ENCODE data around the gene IQCE. TPM values are rescaled to one million over a fixed set of nuclear protein-coding genes. Genes with fewer than 3 reads are reported as not detected.
"Not testable (repeated sequence)": the region's sequence is repeated elsewhere in the genome, so short reads cannot be mapped to it uniquely, and the experiment has no call there.

IQCE gene
- total RNA-seq, 2 experiments from 2014 or later, result 14.9 to 15.2 TPM

DNA sequence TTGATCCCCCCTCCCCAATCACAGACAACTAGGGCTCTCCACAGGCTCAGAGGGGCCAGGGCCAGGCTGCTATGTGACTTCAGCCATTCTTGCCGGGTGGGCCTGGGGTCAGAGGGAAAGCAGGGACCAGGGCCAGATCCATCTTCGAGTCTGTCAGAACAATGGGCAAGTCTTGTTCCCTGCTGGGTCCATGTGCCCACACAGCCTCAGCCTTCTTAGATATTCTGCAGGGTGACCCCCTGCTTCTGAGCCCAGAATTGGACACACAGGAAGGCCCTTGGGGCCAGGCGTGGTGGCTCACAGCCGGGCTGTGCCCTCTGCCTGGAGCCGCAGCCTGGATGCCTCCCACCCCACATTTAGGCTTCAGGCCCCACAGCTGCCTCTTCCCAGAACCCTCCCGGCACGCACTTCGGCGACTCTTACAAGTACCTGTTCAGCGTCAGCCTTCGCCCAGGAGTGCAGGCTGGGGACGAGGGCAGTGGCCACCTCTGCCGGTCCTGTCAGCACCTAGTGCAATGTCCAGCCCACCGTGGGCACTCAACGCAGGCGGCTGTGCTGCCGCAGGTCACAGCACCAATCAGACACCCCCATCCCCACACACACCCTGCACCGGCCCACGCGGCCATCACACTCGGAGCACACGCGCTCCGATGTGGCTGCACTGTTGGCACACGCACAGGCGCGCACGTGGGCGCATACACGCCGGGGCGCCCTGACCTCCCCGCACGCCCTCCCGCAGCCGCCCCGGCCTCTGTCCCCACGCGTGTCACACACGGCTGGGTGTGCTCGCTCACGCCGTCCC is 27.6 kb upstream of the IQCE start:
- H3K27ac Mint-ChIP-seq, result peak overlapping the region; percentile 95
- ATAC-seq, result not testable (repeated sequence)

DNA sequence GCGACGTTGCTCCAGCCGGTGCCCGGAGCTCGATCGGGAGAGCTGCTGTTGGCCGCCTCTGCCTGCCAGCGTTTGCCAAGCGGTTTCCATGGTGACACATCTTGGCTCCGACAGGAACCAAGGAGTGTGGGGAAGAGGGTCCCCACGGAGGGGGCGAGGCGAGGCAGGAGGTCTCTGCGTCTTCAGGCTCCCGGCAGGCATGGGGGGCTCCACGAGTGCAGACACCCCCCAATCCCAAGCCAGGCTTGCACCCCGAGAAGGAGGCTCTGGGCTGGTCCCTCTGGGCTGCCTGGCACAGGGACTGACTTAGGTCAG is 27.0 kb upstream of the IQCE start:
- H3K27me3 Mint-ChIP-seq; H3K9me3 Mint-ChIP-seq (ENCODE audit: low read depth); H3K4me3 Mint-ChIP-seq; ATAC-seq; H3K27ac Mint-ChIP-seq; H3K36me3 Mint-ChIP-seq; DNase-seq: not testable (repeated sequence)
- CTCF ChIA-PET, result interaction anchor here (2.3 kb wide), 1 partner anchor 178 kb away, joined by 8 read pairs; no protein-coding TSS in a partner anchor
- peaks cover 47% of the 10 kb centered on the region for H3K4me1 Mint-ChIP-seq

More for the DNA sequence above, 27.6 kb upstream of the IQCE start:
- Mint-ChIP-seq H3K4me1 (peaks cover 51% of the 10 kb centered on the region), H3K4me3 (peak overlapping the region; percentile 67), H3K36me3 (peaks cover 11% of the 10 kb centered on the region)
- CTCF ChIA-PET, result interaction anchor here (2.2 to 2.3 kb wide), 2 partner anchors 10 to 179 kb away, joined by 8 to 9 read pairs; no protein-coding TSS in a partner anchor
- not testable (repeated sequence) for H3K9me3 Mint-ChIP-seq (ENCODE audit: low read depth); H3K27me3 Mint-ChIP-seq; DNase-seq

DNA sequence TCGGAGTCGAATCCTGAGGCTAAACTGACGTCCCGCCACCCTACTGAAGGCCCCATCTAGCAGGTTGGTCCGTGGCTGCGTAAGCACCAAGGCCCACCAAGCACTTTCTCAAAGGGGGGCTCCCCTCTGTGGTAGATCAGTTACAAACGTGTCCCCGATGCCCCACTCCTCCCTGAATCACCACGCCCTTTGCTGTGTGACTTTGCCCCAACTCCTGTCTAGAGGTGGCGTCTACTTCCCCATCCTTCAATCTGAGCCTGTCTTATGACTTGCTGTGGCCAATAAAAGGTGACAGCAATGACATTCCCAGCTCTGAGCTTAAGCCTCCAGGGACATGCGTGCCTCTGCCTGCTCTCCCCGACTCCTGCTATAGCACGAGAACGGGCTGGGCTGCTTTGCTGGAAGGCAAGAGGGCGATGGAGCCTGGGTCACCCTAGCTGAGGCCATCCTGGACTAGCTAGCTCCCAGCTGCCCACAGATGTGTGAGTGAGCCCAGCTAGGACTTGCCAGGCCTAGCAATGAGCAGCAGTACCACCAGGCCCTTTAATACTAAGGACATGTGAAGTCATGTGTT is 26.5 kb upstream of the IQCE start:
- peak overlapping the region; percentile 69 for H3K27ac Mint-ChIP-seq
- H3K4me3 Mint-ChIP-seq; CTCF ChIA-PET; H3K27me3 Mint-ChIP-seq; ATAC-seq; H3K36me3 Mint-ChIP-seq; H3K9me3 Mint-ChIP-seq (ENCODE audit: low read depth); DNase-seq: not testable (repeated sequence)
- peaks cover 42% of the 10 kb centered on the region for H3K4me1 Mint-ChIP-seq

DNA sequence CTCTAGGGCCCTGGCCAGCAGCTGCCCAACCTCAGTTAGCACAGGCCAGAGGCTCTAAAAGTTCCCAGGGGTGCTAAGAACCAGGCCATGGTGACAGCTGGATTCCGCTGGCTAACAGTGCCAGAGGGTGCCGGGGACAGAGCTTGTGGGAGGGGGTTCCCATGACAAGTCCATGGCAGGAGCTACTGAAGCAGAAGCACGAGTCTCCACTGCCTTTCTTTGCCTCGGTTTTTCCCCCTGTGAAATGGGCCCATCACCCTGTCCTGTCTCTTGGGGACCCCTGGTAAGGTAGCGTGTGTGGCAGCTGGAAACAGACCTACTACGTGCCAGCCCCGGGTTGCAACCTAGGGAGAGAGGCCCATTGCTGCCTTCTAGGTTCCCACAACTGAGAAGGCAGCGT is 26.0 kb upstream of the IQCE start:
- CTCF ChIA-PET, result interaction anchor here (0.7 kb wide), 1 partner anchor 84 kb away, joined by 3 read pairs; no protein-coding TSS in a partner anchor
- not testable (repeated sequence) for DNase-seq; H3K36me3 Mint-ChIP-seq; H3K9me3 Mint-ChIP-seq (ENCODE audit: low read depth); H3K4me3 Mint-ChIP-seq; H3K27ac Mint-ChIP-seq; H3K27me3 Mint-ChIP-seq; ATAC-seq
- peaks cover 37% of the 10 kb centered on the region for H3K4me1 Mint-ChIP-seq

DNA sequence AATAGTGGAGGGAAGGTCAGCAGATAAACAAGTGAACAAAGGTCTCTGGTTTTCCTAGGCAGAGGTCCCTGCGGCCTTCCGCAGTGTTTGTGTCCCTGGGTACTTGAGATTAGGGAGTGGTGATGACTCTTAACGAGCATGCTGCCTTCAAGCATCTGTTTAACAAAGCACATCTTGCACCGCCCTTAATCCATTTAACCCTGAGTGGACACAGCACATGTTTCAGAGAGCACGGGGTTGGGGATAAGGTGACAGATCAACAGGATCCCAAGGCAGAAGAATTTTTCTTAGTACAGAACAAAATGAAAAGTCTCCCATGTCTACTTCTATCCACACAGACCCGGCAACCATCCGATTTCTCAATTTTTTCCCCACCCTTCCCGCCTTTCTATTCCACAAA is 25.2 kb upstream of the IQCE start:
- CTCF ChIA-PET, result interaction anchor here (0.7 kb wide), 1 partner anchor 83 kb away, joined by 3 read pairs; no protein-coding TSS in a partner anchor
- H3K4me1 Mint-ChIP-seq, result peaks cover 29% of the 10 kb centered on the region
- not testable (repeated sequence) for ATAC-seq; H3K4me3 Mint-ChIP-seq; H3K9me3 Mint-ChIP-seq (ENCODE audit: low read depth); DNase-seq; H3K27ac Mint-ChIP-seq; H3K36me3 Mint-ChIP-seq; H3K27me3 Mint-ChIP-seq

DNA sequence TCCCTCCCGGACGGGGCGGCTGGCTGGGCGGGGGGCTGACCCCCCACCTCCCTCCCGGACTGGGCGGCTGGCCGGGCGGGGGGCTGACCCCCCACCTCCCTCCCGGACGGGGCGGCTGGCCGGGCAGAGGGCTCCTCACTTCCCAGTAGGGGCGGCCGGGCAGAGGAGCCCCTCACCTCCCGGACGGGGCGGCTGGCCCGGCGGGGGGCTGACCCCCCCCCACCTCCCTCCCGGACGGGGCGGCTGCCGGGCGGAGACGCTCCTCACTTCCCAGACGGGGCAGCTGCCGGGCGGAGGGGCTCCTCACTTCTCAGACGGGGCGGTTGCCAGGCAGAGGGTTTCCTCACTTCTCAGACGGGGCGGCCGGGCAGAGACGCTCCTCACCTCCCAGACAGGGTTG is 24.6 kb upstream of the IQCE start:
- ATAC-seq; CTCF ChIA-PET; H3K9me3 Mint-ChIP-seq (ENCODE audit: low read depth); H3K36me3 Mint-ChIP-seq; H3K27me3 Mint-ChIP-seq; H3K27ac Mint-ChIP-seq; DNase-seq; H3K4me3 Mint-ChIP-seq: not testable (repeated sequence)
- H3K4me1 Mint-ChIP-seq, result peaks cover 23% of the 10 kb centered on the region

DNA sequence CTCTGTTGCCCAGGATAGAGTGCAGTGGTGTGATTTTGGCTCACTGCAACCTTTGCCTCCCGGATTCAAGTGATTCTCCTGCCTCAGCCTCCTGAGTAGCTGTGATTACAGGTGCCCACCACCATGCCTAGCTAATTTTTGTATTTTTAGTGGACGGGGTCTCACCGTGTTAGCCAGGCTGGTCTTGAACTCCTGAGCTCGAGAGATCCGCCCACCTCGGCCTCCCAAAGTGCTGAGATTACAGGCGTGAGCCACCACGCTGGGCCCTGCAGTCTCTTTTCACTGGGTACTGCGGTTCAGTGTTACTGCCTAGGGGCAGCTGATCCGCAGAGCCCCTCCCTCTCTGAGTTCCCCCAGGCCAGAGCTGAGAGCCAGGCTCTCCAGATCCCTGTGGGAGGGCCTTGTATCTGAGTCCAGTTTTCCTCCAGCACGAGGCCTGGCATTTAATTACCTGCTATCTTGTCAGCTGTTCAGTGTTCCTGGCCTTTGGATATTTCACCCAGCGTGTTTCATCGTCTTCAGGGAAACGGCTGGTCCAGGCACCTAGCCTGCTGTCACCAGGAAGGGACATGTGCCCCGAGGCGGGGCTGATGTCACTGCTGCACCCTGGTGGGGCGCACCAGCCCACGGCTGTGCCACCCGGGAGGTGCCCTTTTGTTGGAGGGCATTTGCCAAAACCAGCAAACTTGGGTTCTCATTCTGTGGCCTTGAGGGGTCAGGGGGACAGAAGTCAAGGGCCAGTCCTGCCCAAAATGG is 22.7 kb upstream of the IQCE start:
- H3K36me3 Mint-ChIP-seq; ATAC-seq; H3K4me3 Mint-ChIP-seq; H3K4me1 Mint-ChIP-seq; H3K27me3 Mint-ChIP-seq; H3K9me3 Mint-ChIP-seq (ENCODE audit: low read depth); DNase-seq; H3K27ac Mint-ChIP-seq; CTCF ChIA-PET: not testable (repeated sequence)

DNA sequence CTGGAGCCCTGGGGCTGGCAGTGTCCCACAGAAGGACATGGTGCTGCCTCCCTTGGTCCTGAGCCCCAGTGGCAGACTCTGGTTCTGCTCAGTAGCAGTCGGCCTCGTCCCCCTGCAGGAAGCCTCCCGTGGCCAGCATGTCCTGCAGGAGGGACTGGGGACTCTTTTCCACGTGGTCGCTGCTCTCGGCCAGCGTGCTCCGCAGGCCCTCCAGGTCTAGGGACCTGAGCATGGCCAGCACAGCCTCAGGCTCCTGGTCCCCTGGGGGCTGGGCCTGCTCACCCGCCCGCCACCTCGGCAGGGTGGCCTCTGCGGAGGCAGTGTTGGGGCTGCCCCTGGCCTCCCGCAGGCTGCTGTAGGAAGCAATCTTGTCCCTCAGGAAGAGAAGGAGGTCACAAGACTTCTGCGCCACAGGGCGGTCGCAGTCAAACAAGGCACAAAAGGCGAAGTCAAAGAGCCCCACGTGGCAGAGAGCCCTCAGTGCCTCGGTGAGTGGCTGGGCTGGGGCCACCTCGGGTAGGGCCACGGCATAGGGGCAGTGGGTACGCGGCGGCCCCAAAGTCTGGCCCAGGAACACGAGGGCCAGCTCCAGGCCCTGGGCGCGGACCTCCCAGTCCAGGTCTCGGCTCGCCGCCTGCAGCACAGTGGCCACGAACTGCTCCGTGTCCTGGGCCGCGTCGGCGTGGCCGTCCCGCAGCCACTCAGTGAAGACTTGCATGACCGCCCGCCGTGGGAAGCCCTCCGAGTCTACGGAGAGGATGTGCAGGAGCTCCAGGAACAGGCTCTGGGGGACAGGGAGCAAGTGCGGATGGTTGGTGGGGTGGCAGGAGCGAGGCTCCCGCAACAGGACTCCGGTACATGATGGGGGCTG is 20.6 kb upstream of the IQCE start:
- Mint-ChIP-seq H3K9me3 (ENCODE audit: low read depth) (no peaks in the 10 kb centered on the region), H3K36me3 (peaks cover 3% of the 10 kb centered on the region), H3K27ac (no peak overlapping the region), H3K4me1 (no peaks in the 10 kb centered on the region), H3K27me3 (no peaks in the 10 kb centered on the region), H3K4me3 (no peak overlapping the region)
- ATAC-seq (no peak), DNase-seq (no peak)
- CTCF ChIA-PET, result no interaction called here

DNA sequence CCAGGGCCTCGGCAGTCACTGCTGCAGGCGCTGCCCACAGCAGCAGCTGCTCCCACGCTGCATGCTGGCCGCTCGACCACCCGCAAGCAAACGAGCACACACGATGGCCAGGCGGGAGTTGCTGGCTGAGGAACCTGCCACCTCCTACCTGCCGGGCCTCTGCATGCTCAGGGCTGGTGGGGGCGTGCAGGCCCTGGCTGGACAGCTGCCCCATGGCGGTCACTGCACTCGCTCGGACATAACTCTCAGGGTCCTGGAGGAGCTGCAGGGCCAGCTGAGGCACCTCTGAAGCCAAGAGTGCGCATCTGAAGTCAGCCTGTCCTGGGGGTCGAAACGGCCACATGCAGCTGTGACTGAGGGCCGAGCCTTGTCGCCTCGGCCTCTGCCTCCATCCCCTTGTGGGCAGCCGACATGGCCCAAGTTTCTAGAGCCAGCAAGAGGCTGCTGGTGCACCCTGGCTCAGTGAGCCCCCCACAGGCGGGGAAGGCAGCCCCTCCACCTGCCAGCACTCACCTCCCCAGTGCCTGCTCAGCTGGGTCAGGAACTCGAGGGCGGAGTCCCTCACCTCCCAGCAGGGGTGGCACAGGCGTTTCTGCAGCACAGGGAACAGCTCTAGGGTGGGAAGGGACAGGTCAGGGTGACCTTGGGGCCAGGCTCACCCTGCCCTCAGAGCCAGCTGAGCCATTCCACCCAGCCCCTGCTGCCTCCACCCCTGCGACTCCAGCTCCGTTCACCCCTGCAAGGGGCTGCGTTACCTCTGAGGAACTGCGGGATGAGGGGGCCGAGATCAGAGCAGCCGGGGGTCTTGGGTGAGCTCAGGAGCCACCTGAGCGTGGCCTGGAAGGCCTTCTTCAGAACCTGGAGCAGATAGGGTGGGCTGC is 19.5 kb upstream of the IQCE start:
- Mint-ChIP-seq H3K36me3 (peaks cover 3% of the 10 kb centered on the region), H3K27me3 (no peaks in the 10 kb centered on the region), H3K27ac (no peak overlapping the region), H3K4me1 (no peaks in the 10 kb centered on the region), H3K4me3 (no peak overlapping the region), H3K9me3 (ENCODE audit: low read depth) (no peaks in the 10 kb centered on the region)
- ATAC-seq, result no peak
- CTCF ChIA-PET, result no interaction called here
- no peak for DNase-seq

DNA sequence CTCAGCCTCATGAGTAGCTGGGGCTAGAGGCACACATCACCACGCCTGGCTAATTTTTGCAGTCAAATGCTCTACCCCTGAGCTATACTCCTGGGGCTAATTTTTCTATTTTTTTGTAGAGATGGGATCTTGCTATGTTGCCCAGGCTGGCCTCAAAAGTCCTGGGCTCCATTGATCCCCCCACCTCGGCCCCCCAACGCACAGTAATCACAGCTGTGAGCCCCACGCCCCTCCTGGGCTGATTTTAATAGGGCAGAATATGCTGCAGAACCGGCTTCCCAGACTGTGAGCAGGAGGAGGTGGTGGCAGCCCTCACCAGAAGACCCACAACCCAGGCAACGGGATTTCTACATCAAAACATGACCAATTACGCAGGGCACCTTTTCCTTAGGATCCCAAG is 18.6 kb upstream of the IQCE start:
- no peak overlapping the region for H3K27ac Mint-ChIP-seq
- CTCF ChIA-PET, result no interaction called here

DNA sequence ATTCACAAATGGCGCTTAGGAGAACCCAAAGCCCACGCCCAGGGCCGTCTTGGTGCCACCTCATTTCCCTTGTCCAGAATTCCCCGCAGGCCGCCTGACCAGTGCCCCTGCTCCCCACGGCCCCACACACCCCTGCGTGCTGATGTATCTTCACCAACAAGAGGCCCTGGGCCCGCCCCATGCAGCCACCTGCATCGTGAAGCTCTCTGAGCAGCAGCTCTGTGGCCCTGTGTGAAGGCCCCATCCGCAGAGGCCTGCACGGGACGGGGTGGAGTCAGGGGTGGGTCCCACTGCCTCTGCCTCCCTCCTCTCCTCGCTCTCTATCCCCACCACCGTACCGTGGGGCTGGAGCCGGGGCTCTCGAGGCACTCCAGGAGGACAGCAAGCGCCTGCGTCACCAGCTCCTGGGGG is 18.1 kb upstream of the IQCE start:
- ATAC-seq (no peak), DNase-seq (no peak)
- Mint-ChIP-seq H3K27me3 (no peaks in the 10 kb centered on the region), H3K4me3 (no peak overlapping the region), H3K36me3 (peaks cover 7% of the 10 kb centered on the region), H3K4me1 (no peaks in the 10 kb centered on the region), H3K9me3 (ENCODE audit: low read depth) (no peaks in the 10 kb centered on the region), H3K27ac (no peak overlapping the region)
- CTCF ChIA-PET, result interaction anchor here (0.8 kb wide), 1 partner anchor 11 kb away, joined by 3 read pairs; no protein-coding TSS in a partner anchor

More for the DNA sequence above, 18.6 kb upstream of the IQCE start:
- no peak for ATAC-seq
- Mint-ChIP-seq H3K27me3 (no peaks in the 10 kb centered on the region), H3K4me3 (no peak overlapping the region), H3K9me3 (ENCODE audit: low read depth) (no peaks in the 10 kb centered on the region), H3K4me1 (no peaks in the 10 kb centered on the region), H3K36me3 (peaks cover 7% of the 10 kb centered on the region)
- no peak for DNase-seq

DNA sequence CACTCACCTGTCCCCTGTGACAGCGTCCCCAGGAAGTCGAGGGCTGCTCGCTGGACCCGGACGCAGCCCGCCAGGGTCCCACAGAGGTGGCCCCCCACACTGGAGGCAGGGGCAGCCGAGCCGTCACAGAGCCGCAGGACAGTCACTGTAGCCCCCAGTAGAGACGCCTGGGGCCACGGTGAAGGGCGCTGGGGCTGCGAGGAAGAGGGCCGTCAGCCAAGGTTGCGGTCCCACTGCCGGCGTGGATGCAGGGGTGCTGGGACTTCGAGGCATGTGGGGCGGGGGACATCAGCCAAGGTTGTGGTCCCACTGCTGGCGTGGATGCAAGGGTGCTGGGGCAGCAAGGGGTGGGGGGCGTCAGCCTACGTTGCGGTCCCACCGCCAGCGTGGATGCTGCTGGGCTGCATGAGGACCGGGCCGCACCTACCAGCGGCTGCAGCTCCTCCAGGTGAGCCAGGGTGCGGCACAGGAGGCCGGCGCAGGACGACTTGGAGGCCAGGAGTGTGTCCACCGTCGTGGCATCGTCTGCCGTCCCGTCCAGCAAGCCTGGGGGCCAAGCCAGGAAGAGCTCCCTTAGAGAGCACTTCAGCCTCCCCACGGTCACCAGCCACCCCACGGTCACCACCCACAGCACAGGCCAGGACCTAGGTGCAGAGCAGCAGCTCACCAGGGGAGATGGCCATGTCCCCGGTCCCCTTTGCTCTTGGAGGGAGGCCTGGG is 17.3 kb upstream of the IQCE start:
- Mint-ChIP-seq H3K27ac (no peak overlapping the region), H3K36me3 (peaks cover 7% of the 10 kb centered on the region), H3K4me1 (no peaks in the 10 kb centered on the region), H3K9me3 (ENCODE audit: low read depth) (no peaks in the 10 kb centered on the region), H3K27me3 (no peaks in the 10 kb centered on the region), H3K4me3 (no peak overlapping the region)
- CTCF ChIA-PET, result interaction anchor here (0.8 kb wide), 1 partner anchor 12 kb away, joined by 3 read pairs; no protein-coding TSS in a partner anchor
- DNase-seq (no peak), ATAC-seq (no peak)

Measured in activated CD8-positive, alpha-beta memory T cell treated with anti-CD3 and anti-CD28 coated beads, Interleukin-2, amount 10 ng/mL, durations not matched to agents 7 days and 5 days (primary cell).